Measurements from ENCODE around the gene AK9.

- TF ChIP-seq POLR2A (IDR thresholded peaks at IDR 0.05) (no peak), CTCF (IDR thresholded peaks at IDR 0.05) (no peak), EP300 (IDR thresholded peaks at IDR 0.05) (no peak), POLR2AphosphoS5 (IDR thresholded peaks at IDR 0.05) (no peak)
Observed at GRCh38 chr6:109662192-109662591, 28.8 kb downstream of the AK9 start.
